NCI-H146 treated with DMSO at 0.1 percent for 48 hours (cell line): ENCODE data around the gene XCL1.
"Not testable (repeated sequence)": the region's sequence is repeated elsewhere in the genome, so short reads cannot be mapped to it uniquely, and the experiment has no call there.

Experiments
- DNase-seq: peaks from one replicate; lab custom pipeline; 2025; ENCODE audit not compliant: unreplicated experiment; lab: John Stamatoyannopoulos, UW

XCL1 gene

GRCh38 chr1:168567007-168567406, 9.4 kb upstream of the XCL1 start:
- DNase-seq = no peak

- no peak for DNase-seq
Observed at GRCh38 chr1:168567568-168567967, 8.8 kb upstream of the XCL1 start.

- no peak for DNase-seq
Observed at GRCh38 chr1:168568346-168568745, 8.1 kb upstream of the XCL1 start.

- no peak for DNase-seq
Observed at GRCh38 chr1:168570652-168571051, 5.8 kb upstream of the XCL1 start.

- no peak for DNase-seq
Observed at GRCh38 chr1:168572633-168573032, 3.8 kb upstream of the XCL1 start.

GRCh38 chr1:168574234-168574633, 2.2 kb upstream of the XCL1 start:
- DNase-seq = not testable (repeated sequence)

- DNase-seq = not testable (repeated sequence)
Observed at GRCh38 chr1:168578531-168579185, 2.3 kb downstream of the XCL1 start.

- DNase-seq = not testable (repeated sequence)
Observed at GRCh38 chr1:168580290-168580689, 3.9 kb downstream of the XCL1 start.

GRCh38 chr1:168580991-168581390, 4.6 kb downstream of the XCL1 start:
- DNase-seq = not testable (repeated sequence)

GRCh38 chr1:168581817-168582572, 5.6 kb downstream of the XCL1 start:
- DNase-seq = no peak

GRCh38 chr1:168582688-168583336, 6.4 kb downstream of the XCL1 start:
- DNase-seq = no peak

GRCh38 chr1:168583571-168583970, 7.2 kb downstream of the XCL1 start:
- no peak for DNase-seq

- DNase-seq = no peak
Observed at GRCh38 chr1:168585191-168585590, 8.8 kb downstream of the XCL1 start.

- no peak for DNase-seq
Observed at GRCh38 chr1:168585937-168586336, 9.5 kb downstream of the XCL1 start.

- DNase-seq = no peak
Observed at GRCh38 chr1:168589167-168589566, 12.8 kb downstream of the XCL1 start.

GRCh38 chr1:168591066-168591465, 14.7 kb downstream of the XCL1 start:
- DNase-seq = no peak

GRCh38 chr1:168591641-168592250, 15.3 kb downstream of the XCL1 start:
- no peak for DNase-seq

- not testable (repeated sequence) for DNase-seq
Observed at GRCh38 chr1:168595403-168595802, 19.0 kb downstream of the XCL1 start.

- no peak for DNase-seq
Observed at GRCh38 chr1:168598125-168598524, 21.7 kb downstream of the XCL1 start.

GRCh38 chr1:168598892-168599291, 22.5 kb downstream of the XCL1 start:
- DNase-seq = no peak

- no peak for DNase-seq
Observed at GRCh38 chr1:168599641-168600040, 23.2 kb downstream of the XCL1 start.

- no peak for DNase-seq
Observed at GRCh38 chr1:168601051-168601450, 24.6 kb downstream of the XCL1 start.
